Right forelimb (tissue), 1 donor: Measurements from ENCODE around the gene SYNDIG1.

Source experiments
- DNase-seq: peaks from one replicate; pipeline ENCODE4 v3.0.0-alpha.2; 2018

The SYNDIG1 gene

GRCh38 chr20:24448170-24448569 lies 21.3 kb upstream of the SYNDIG1 start:
- no peak for DNase-seq

GRCh38 chr20:24449026-24449720 lies 20.3 kb upstream of the SYNDIG1 start:
- DNase-seq, result no peak

GRCh38 chr20:24450177-24450576 lies 19.3 kb upstream of the SYNDIG1 start:
- DNase-seq, result no peak

GRCh38 chr20:24450624-24451376 lies 18.6 kb upstream of the SYNDIG1 start:
- DNase-seq, result no peak

- no peak for DNase-seq
These were observed 18.0 kb upstream of the SYNDIG1 start for GRCh38 chr20:24451428-24451827.

- no peak for DNase-seq
These were observed 17.4 kb upstream of the SYNDIG1 start for GRCh38 chr20:24452016-24452415.

GRCh38 chr20:24452498-24453127 lies 16.8 kb upstream of the SYNDIG1 start:
- no peak for DNase-seq

- no peak for DNase-seq
These were observed 15.6 kb upstream of the SYNDIG1 start for GRCh38 chr20:24453869-24454268.

GRCh38 chr20:24455081-24455480 lies 14.3 kb upstream of the SYNDIG1 start:
- no peak for DNase-seq

GRCh38 chr20:24456398-24456781 lies 13.0 kb upstream of the SYNDIG1 start:
- DNase-seq, result no peak

GRCh38 chr20:24458436-24458835 lies 11.0 kb upstream of the SYNDIG1 start:
- no peak for DNase-seq

- DNase-seq, result no peak
These were observed 9.7 kb upstream of the SYNDIG1 start for GRCh38 chr20:24459733-24460132.

- no peak for DNase-seq
These were observed 8.7 kb upstream of the SYNDIG1 start for GRCh38 chr20:24460712-24461111.

GRCh38 chr20:24461848-24462247 lies 7.6 kb upstream of the SYNDIG1 start:
- DNase-seq, result no peak

GRCh38 chr20:24462460-24463010 lies 6.9 kb upstream of the SYNDIG1 start:
- DNase-seq, result no peak

GRCh38 chr20:24465159-24465558 lies 4.3 kb upstream of the SYNDIG1 start:
- no peak for DNase-seq

- no peak for DNase-seq
These were observed 3.7 kb upstream of the SYNDIG1 start for GRCh38 chr20:24465730-24466129.

- no peak for DNase-seq
These were observed 871 bp upstream of the SYNDIG1 start for GRCh38 chr20:24468401-24469115.

GRCh38 chr20:24469894-24470745 lies 691 bp downstream of the SYNDIG1 start:
- peak; percentile 52 for DNase-seq

- DNase-seq, result no peak
These were observed 1.5 kb downstream of the SYNDIG1 start for GRCh38 chr20:24470746-24471582.

- DNase-seq, result no peak
These were observed 3.0 kb downstream of the SYNDIG1 start for GRCh38 chr20:24472426-24472825.
